ENCODE measurements around the gene ANXA10.

DNA sequence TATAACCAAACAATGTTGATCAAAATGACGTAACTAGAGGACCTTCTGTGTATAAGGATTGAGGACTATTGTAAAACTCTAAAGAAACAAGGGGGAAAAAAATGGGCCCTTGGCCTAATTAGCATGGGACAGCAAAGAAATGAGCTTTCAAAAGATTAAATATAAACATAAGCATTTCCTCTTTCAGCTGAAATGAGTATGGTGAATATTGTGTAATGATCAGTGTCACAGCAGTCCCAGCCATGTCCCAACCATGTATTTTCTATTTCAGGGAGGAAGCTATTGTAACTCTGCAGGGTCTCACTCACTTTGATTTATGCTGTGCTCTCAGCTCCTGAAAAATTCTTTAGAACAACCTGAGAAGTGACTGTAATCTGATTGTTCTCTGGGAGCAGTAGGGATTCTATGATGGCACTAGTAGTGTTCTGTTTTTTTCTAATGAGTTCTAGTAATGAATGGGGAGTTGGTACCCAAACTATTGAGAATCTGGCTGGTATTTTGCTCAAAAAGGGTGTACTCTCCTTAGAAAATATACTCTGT is 25.8 kb downstream of the ANXA10 start:
- TF ChIP-seq POLR2AphosphoS5 (IDR thresholded peaks at IDR 0.05; ENCODE audit: low read depth, low read length), result no peak
- no peak for TF ChIP-seq FOSL1 (IDR thresholded peaks at IDR 0.05; ENCODE audit: insufficient read depth, low read depth, low read length)
- TF ChIP-seq, protein P1, sequence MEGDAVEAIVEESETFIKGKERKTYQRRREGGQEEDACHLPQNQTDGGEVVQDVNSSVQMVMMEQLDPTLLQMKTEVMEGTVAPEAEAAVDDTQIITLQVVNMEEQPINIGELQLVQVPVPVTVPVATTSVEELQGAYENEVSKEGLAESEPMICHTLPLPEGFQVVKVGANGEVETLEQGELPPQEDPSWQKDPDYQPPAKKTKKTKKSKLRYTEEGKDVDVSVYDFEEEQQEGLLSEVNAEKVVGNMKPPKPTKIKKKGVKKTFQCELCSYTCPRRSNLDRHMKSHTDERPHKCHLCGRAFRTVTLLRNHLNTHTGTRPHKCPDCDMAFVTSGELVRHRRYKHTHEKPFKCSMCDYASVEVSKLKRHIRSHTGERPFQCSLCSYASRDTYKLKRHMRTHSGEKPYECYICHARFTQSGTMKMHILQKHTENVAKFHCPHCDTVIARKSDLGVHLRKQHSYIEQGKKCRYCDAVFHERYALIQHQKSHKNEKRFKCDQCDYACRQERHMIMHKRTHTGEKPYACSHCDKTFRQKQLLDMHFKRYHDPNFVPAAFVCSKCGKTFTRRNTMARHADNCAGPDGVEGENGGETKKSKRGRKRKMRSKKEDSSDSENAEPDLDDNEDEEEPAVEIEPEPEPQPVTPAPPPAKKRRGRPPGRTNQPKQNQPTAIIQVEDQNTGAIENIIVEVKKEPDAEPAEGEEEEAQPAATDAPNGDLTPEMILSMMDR (IDR thresholded peaks at IDR 0.05; ENCODE audit: control extremely low read depth in 1 of 3, insufficient read depth in 1 of 3, low read depth in 1 of 3, low read length in 3 of 3), result no peak
- TF ChIP-seq POLR2A (IDR thresholded peaks at IDR 0.05; ENCODE audit: control extremely low read depth in 1 of 2, low read depth in 2 of 2, low read length in 2 of 2), result no peak
- no peak for TF ChIP-seq POU5F1 (IDR thresholded peaks at IDR 0.05; ENCODE audit: low read depth, low read length)
- TF ChIP-seq GABPA (IDR thresholded peaks at IDR 0.05; ENCODE audit: borderline replicate concordance, insufficient read depth, low read length), result no peak
- TF ChIP-seq, protein P2, sequence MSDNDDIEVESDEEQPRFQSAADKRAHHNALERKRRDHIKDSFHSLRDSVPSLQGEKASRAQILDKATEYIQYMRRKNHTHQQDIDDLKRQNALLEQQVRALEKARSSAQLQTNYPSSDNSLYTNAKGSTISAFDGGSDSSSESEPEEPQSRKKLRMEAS (IDR thresholded peaks at IDR 0.05), result no peak

All from H1 (cell line).